G401 (cell line): ENCODE results near the gene POLE4. TPM values are rescaled to one million over a fixed set of nuclear protein-coding genes. Genes with fewer than 3 reads are reported as not detected.

Experiments used
- DNase-seq: peaks from one replicate; pipeline ENCODE4 v3.0.0-alpha.2; 2015; ENCODE audit warnings: low spot score
- in situ Hi-C: cut with HindIII; loops from 2 replicates; pipeline ENCODE4 v1.10.0; 2016; ENCODE audit warnings: low sequenced_read_pairs, mixed read lengths
- total RNA-seq: library from RNA; depleted of rRNA; stranded (reverse); fragments of >200 nt; shearing (Covaris generic); gene quantifications from 2 replicates; pipeline ENCODE4 v1.2.3, GENCODE V29; 2014; rRNA removed

Gene POLE4
- total RNA-seq, 1 experiment from 2014 or later = 52.2 TPM

GRCh38 chr2:74983631-74984392, 25.4 kb downstream of the POLE4 start:
- no peak for DNase-seq
- in situ Hi-C loops = no loop called here

DNA sequence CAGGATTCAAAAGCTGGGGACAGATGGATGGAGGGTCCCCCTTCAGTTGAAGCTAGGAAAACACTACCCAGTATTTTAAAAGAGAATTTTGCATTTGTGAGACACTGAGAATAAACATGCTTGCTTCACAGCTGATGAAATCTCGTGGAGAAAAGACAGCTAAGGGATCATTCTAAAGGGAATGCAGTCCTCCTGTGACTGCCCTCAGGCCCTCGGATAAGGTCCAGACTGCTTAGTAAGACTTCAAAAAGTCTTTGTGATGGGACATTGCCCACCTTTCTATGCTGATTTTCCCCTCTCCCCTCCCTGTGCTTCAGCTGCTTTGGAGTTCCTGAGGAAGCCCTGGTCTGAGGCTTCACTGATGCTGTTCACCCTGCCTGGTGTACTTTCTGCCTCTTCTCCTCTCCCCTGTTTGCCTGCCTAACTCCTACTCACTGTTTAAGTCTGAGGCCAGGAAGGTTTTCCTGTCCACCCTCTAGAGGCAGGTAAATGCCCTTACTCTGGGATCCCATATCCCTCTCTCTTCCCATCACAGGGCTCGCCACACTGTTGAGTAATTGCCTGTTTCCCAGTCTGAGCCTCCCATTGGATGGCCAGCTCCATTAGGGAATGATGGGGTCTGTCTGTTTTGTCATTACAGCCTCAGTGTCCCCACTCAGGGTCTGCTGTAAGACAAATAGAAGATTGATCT, 26.6 kb downstream of the POLE4 start:
- DNase-seq = no peak
- in situ Hi-C loops = no loop called here

GRCh38 chr2:74985978-74986609, 27.7 kb downstream of the POLE4 start:
- in situ Hi-C loops = no loop called here
- DNase-seq = no peak

DNA sequence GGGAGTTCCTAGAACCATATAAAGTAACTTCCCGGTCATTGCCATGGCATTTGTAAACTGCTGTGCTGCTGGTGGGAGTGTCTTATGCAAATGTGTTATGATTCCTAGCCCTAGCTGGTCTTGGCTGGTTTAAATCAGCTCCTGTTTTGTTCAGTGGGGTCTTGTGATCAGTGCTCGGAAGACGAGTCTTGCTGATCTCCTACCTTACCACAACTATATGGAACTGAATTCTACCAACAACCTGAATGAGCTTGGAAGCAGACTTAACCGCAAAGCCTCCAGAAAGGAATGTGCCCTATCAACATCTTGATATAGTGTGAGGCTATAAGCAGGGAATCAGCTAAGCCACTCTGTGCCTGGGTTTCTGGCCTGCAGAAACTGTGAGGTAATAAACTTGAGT, 33.5 kb downstream of the POLE4 start:
- in situ Hi-C loops = no loop called here

DNA sequence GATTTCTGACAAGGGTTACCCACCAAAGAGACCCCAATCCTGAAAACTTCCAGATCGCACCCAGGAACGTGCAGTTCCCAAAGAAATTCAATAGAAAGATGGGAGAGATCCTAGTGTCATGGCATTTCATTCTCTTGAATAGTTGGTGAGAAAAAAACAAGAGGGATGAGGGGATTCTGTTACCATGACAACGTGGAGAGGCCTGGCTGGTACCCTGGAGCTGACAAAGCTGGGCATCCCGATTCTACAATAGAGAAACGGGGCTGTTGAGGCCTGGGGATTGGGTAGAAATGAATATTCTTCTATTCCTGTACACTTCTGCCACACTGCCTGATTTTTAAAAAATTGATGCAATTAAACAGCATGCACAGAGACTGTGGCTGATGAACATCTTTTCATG, 41.0 kb downstream of the POLE4 start:
- no peak for DNase-seq
- in situ Hi-C loops = no loop called here

More for the DNA sequence above, 33.5 kb downstream of the POLE4 start:
- DNase-seq = no peak

- DNase-seq = no peak
- in situ Hi-C loops = no loop called here
Measured at GRCh38 chr2:75002007-75002406, 43.6 kb downstream of the POLE4 start.

DNA sequence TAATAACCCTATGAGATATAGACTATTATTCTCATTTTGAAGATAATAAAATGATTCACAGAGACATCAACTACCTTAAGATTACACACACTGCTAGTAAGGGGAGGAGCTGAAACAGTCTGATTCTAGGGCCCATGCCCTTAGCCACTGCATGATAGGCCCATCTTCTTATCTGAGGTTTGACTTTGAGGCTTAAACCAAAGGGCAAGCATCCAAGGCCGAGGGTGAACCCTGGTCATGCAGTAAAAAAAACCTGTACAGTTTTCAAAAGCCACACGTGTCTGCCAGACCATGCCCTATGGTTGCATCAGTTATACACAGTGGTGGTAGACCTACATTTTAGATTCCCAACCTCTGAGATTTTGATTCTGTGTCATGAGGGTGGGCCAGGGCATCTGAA, 44.8 kb downstream of the POLE4 start:
- no peak for DNase-seq
- in situ Hi-C loops = no loop called here

- no peak for DNase-seq
- in situ Hi-C loops = no loop called here
Measured at GRCh38 chr2:75003773-75004172, 45.3 kb downstream of the POLE4 start.

GRCh38 chr2:75006041-75006440, 47.6 kb downstream of the POLE4 start:
- in situ Hi-C loops = no loop called here
- DNase-seq = no peak

DNA sequence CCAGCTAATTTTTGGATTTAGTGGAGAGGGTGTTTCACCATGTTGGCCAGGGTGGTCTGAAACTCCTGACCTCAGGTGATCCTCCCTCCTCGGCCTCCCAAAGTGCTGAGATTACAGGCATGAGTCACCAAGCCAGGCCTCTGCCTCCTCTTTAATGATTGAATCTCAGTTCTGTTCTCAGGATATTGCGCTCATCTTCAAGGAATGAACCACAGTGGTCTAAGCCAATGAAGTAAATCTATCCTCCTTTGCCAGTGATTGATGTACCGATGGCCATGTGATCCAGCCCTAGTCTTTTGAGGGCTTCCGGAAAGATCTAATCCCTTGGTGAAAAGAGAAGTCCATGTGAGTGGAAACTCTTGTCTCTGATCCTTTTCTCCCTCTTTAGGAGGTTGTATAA, 48.6 kb downstream of the POLE4 start:
- in situ Hi-C loops = no loop called here

GRCh38 chr2:75007819-75008218, 49.4 kb downstream of the POLE4 start:
- in situ Hi-C loops = no loop called here

More for the DNA sequence above, 48.6 kb downstream of the POLE4 start:
- no peak for DNase-seq

GRCh38 chr2:75010571-75010970, 52.1 kb downstream of the POLE4 start:
- in situ Hi-C loops = no loop called here
- no peak for DNase-seq

More at GRCh38 chr2:75007819-75008218, 49.4 kb downstream of the POLE4 start:
- peak; percentile 6 for DNase-seq

DNA sequence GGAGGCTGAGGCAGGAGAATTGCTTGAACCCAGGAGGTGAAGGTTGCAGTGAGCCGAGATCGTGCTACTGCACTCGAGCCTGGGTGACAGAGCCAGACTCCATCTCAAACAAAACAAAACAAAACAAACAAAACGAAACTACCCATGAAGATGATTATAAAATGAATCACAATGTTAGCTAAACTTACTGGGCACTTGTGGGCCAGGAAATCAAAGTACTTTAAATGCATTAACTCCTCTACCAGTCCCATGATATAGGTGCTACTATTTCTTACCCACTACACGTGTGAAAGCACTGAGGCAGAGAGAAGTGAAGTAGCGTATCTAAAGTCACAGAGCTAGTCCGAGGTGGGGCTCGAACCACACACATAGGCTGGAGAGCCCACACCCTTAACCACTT, 53.6 kb downstream of the POLE4 start:
- in situ Hi-C loops = no loop called here
- DNase-seq = no peak

GRCh38 chr2:75018162-75018561, 59.7 kb downstream of the POLE4 start:
- in situ Hi-C loops = no loop called here
- no peak for DNase-seq

Other genes with a start within 250 kb of the POLE4 start
- 11.3 and 17.1 TPM in 2 replicates for gene HK2, start 124.5 kb upstream of the POLE4 start, total RNA-seq
- gene TACR1, start 240.9 kb downstream of the POLE4 start, total RNA-seq = not detected in 2 replicates